Endothelial cell of umbilical vein (primary cell): ENCODE results near the gene VANGL1. TPM values are rescaled to one million over a fixed set of nuclear protein-coding genes. Genes with fewer than 3 reads are reported as not detected.

Experiments
- BruUV-seq: library from RNA; stranded (reverse); fragments of 400-500 nt; replicated peaks from 2 replicates; lab custom pipeline; 2021; lab: Mats Ljungman, UMichigan
- CTCF ChIA-PET: fragments of 300-600, 350-600 bp; sonication (Branson Sonifier 250); formaldehyde crosslinking; loops from one replicate; lab custom pipeline; 2021; ENCODE audit warnings: antibody characterized with exemption, inconsistent platforms; lab: Charles Lee
- POLR2A ChIA-PET: fragments of 300-600, 350-600 bp; sonication (Branson Sonifier 250); formaldehyde crosslinking; loops from one replicate; lab custom pipeline; 2021; ENCODE audit warnings: antibody characterized with exemption, inconsistent platforms; lab: Charles Lee
- DNase-seq: peaks from one replicate; pipeline ENCODE4 v3.0.0-alpha.2; 2011; ENCODE audit warnings: low read depth, low spot score
- FAIRE-seq: peaks from 2 replicates; lab custom pipeline; 2011; peaks lifted over from hg19 to GRCh38; lab: Jason Lieb, UNC
- H2AFZ ChIP-seq: 2 replicates; pipeline ENCODE4 v1.6.0; 2012; ENCODE audit warnings: low read depth, low read length, control low read depth, inconsistent platforms
- H3K27ac ChIP-seq: 2 replicates; pipeline ENCODE4 v1.5.1; 2011; ENCODE audit warnings: low read depth, mild to moderate bottlenecking, control low read depth, low read length, moderate library complexity; ENCODE audit not compliant: insufficient read depth
- H3K27me3 ChIP-seq, 2 experiments: 2 replicates each; pipeline versions ENCODE4 v1.6.0 to v1.6.1; 2011; ENCODE audit warnings: low read length in 2 of 2, mixed read lengths in 1 of 2; ENCODE audit not compliant: control insufficient read depth in 2 of 2, insufficient read depth in 2 of 2
- H3K36me3 ChIP-seq, 2 experiments: 2 replicates in 1 of 2; 3 replicates in 1 of 2; pipeline ENCODE4 v1.5.1; 2011; ENCODE audit warnings: low read length in 2 of 2, mild to moderate bottlenecking in 1 of 2, moderate library complexity in 1 of 2; ENCODE audit not compliant: control insufficient read depth in 2 of 2, insufficient read depth in 2 of 2; ENCODE audit errors: extremely low read depth in 1 of 2
- H3K4me1 ChIP-seq: 3 replicates; pipeline ENCODE4 v1.5.1; 2011; ENCODE audit warnings: mild to moderate bottlenecking, low read length; ENCODE audit not compliant: control insufficient read depth, insufficient read depth; ENCODE audit errors: extremely low read depth
- H3K4me2 ChIP-seq: 2 replicates; pipeline ENCODE4 v1.6.1; 2011; ENCODE audit warnings: low read length, control low read depth, mixed read lengths; ENCODE audit not compliant: insufficient read depth
- H3K4me3 ChIP-seq, 3 experiments: fragments of 200-600 bp in 1 of 3; sonication (generic), shearing (Covaris generic) in 1 of 3; replicated peaks in 1 of 3; 2 replicates each; pipeline ENCODE4 v1.5.1; 2011 to 2016; ENCODE audit warnings: control low read depth in 3 of 3, low read length in 3 of 3, mild to moderate bottlenecking in 2 of 3, inconsistent platforms in 1 of 3, low read depth in 1 of 3, moderate library complexity in 1 of 3; ENCODE audit not compliant: insufficient read depth in 1 of 3
- H3K79me2 ChIP-seq: 2 replicates; pipeline ENCODE4 v1.6.0; 2012; ENCODE audit warnings: low read length, inconsistent platforms; ENCODE audit not compliant: control insufficient read depth, insufficient read depth
- H3K9ac ChIP-seq: replicated peaks from 2 replicates; pipeline ENCODE3; 2011; ENCODE audit warnings: low read length, control low read depth; ENCODE audit not compliant: insufficient read depth; ENCODE audit errors: extremely low read depth
- H3K9me1 ChIP-seq: replicated peaks from 3 replicates; pipeline ENCODE4 v1.6.0; 2011; ENCODE audit warnings: mild to moderate bottlenecking, low read length; ENCODE audit not compliant: control insufficient read depth, insufficient read depth; ENCODE audit errors: extremely low read depth
- H3K9me3 ChIP-seq: replicated peaks from 2 replicates; pipeline ENCODE4 v1.5.1; 2012; ENCODE audit warnings: low read length, inconsistent platforms; ENCODE audit not compliant: control insufficient read depth, insufficient read depth
- H4K20me1 ChIP-seq: replicated peaks from 2 replicates; pipeline ENCODE3; 2011; ENCODE audit warnings: mild to moderate bottlenecking, low read length; ENCODE audit not compliant: control insufficient read depth, insufficient read depth; ENCODE audit errors: extremely low read depth
- CTCF ChIP-seq, 2 donors: IDR thresholded peaks; 1 replicate in 1 of 2; 2 replicates in 1 of 2; pipeline ENCODE4 v1.5.1; 2011; ENCODE audit warnings: low read length in 2 of 2, mild to moderate bottlenecking in 2 of 2, moderate library complexity in 2 of 2, control low read depth in 1 of 2, inconsistent platforms in 1 of 2, low read depth in 1 of 2; ENCODE audit not compliant: insufficient read depth in 1 of 2; ENCODE audit errors: extremely low read depth in 1 of 2
- EZH2 ChIP-seq: IDR thresholded peaks from 2 replicates; pipeline ENCODE4 v1.6.1; 2012; ENCODE audit warnings: borderline replicate concordance, low read depth, mild to moderate bottlenecking, moderate library complexity, low read length, inconsistent platforms; ENCODE audit not compliant: severe bottlenecking
- FOS ChIP-seq: IDR thresholded peaks from 2 replicates; pipeline ENCODE4 v1.6.1; 2011; ENCODE audit warnings: mild to moderate bottlenecking, low read length, moderate library complexity, borderline replicate concordance; ENCODE audit not compliant: insufficient read depth
- GATA2 ChIP-seq: IDR thresholded peaks from 2 replicates; pipeline ENCODE4 v1.7.0; 2011; ENCODE audit warnings: low read depth, mild to moderate bottlenecking, moderate library complexity, mixed read lengths, low read length; ENCODE audit not compliant: insufficient read length, insufficient read depth
- JUN ChIP-seq: IDR thresholded peaks from 2 replicates; pipeline ENCODE4 v1.6.1; 2011; ENCODE audit warnings: borderline replicate concordance, low read depth; ENCODE audit not compliant: insufficient read length, insufficient read depth
- MAX ChIP-seq: IDR thresholded peaks from 2 replicates; pipeline ENCODE4 v1.6.1; 2011; ENCODE audit not compliant: insufficient read depth, insufficient read length
- MYC ChIP-seq: IDR thresholded peaks from one replicate; pipeline ENCODE4 v1.6.1; 2011; ENCODE audit warnings: mild to moderate bottlenecking, low read depth, low read length
- POLR2A ChIP-seq: IDR thresholded peaks from 2 replicates; pipeline ENCODE4 v1.6.1; 2012; ENCODE audit warnings: low read depth, mild to moderate bottlenecking, control low read depth, low read length
- POLR2AphosphoS5 ChIP-seq: IDR thresholded peaks from 2 replicates; pipeline ENCODE4 v1.6.1; 2012; ENCODE audit warnings: low read depth, mild to moderate bottlenecking, control low read depth, low read length, moderate library complexity; ENCODE audit not compliant: insufficient read depth
- dilution Hi-C: fragments of 300-500 bp; cut with MboI; formaldehyde crosslinking; loops from one replicate; pipeline ENCODE4 v1.15.0; 2019; ENCODE audit warnings: low sequenced_read_pairs; ENCODE audit not compliant: extremely low pct_ligation_motif_present
- intact Hi-C: fragments of 100-400 bp; cut with micrococcal nuclease; formaldehyde crosslinking; loops from one replicate; pipeline ENCODE4 v1.10.0; 2022
- polyA plus RNA-seq, 4 experiments: library from polyadenylated mRNA; depleted of rRNA in 3 of 4; stranded (reverse) in 3 of 4; unstranded in 1 of 4; fragments of >200 nt; gene quantifications; 2 replicates each; pipeline versions ENCODE4 v1.2.1 to v1.2.3, GENCODE V29; 2011 to 2012; ENCODE audit warnings: missing spikeins in 1 of 4
- total RNA-seq: library from RNA; stranded (reverse); gene quantifications from 2 replicates; pipeline ENCODE4 v1.2.3, GENCODE V29; 2021

Gene VANGL1
- total and polyA plus RNA-seq, 2 donors (not counting 3 experiments of a cell fraction or from before 2014, with no cell fraction given), result 15.0 to 24.8 TPM

GRCh38 chr1:115713906-115714305 lies 72.1 kb downstream of the VANGL1 start:
- POLR2A ChIA-PET, result no interaction called here
- Histone ChIP-seq H3K4me2 (no peak overlapping the region), H3K4me1 (no peaks in the 10 kb centered on the region), H3K36me3 (no peaks in the 10 kb centered on the region), H3K27me3 (peaks cover 2 to 17% of the 10 kb centered on the region in 2 experiments), H2AFZ (no peak overlapping the region), H3K9ac (no peak overlapping the region), H3K9me3 (no peaks in the 10 kb centered on the region), H3K79me2 (no peaks in the 10 kb centered on the region), H3K27ac (no peak overlapping the region), H3K9me1 (no peaks in the 10 kb centered on the region), H4K20me1 (no peaks in the 10 kb centered on the region), H3K4me3 (no peak overlapping the region)
- intact Hi-C loops, result no loop called here
- no peak for FAIRE-seq
- dilution Hi-C loops, result no loop called here
- BruUV-seq, result no TSS peak
- CTCF ChIA-PET, result interaction anchor here (0.6 to 1.6 kb wide), 3 partner anchors 8 to 106 kb away, joined by 3 to 9 read pairs (median 3); no protein-coding TSS in a partner anchor
- DNase-seq, result no peak
- TF ChIP-seq MAX (no peak), JUN (no peak), POLR2AphosphoS5 (no peak), POLR2A (no peak), FOS (no peak), CTCF (IDR thresholded peaks at IDR 0.05; ENCODE audit: extremely low read depth in 1 of 2, insufficient read depth in 1 of 2, low read depth in 1 of 2, low read length in 2 of 2) (no peak), EZH2 (no peak), MYC (no peak), GATA2 (no peak)
